ENCODE data around the gene OR13J1.

DNA sequence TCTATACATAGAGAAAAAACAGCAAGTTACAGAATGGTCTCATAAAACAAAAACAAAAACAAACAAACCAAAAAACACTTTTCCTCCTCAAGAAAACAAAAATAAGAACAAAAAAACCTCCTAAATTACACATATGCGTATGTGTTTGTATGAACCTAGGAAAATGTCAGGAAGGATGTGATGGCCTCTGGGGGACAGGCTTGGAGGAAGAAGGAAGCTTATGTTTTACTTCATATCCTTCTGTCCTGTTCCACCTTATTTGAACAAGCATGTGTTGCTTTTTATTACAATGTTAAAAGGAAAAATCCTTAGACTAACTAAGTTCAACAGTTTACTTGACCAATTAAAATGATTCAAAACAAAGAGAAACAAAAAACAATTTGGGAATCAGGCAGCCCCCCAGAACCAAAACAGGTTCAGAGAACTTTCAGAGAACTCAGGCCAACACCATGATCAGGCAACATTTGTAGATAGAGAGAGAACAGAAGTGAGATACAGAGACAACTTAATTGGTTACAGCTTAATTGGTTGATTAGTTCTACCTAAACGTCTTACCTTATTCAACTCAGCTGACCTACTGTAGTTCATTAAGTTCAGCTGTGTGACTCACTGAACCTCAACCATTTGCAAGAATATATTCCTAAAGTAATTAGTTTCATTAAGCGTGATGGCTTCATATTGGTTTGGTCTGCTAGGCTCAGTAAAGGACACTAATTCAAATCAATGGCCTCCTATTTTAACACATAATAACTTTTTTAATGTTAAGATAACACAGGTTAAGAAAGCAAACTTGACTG is 49.2 kb upstream of the OR13J1 start:
- TF ChIP-seq, protein P1, sequence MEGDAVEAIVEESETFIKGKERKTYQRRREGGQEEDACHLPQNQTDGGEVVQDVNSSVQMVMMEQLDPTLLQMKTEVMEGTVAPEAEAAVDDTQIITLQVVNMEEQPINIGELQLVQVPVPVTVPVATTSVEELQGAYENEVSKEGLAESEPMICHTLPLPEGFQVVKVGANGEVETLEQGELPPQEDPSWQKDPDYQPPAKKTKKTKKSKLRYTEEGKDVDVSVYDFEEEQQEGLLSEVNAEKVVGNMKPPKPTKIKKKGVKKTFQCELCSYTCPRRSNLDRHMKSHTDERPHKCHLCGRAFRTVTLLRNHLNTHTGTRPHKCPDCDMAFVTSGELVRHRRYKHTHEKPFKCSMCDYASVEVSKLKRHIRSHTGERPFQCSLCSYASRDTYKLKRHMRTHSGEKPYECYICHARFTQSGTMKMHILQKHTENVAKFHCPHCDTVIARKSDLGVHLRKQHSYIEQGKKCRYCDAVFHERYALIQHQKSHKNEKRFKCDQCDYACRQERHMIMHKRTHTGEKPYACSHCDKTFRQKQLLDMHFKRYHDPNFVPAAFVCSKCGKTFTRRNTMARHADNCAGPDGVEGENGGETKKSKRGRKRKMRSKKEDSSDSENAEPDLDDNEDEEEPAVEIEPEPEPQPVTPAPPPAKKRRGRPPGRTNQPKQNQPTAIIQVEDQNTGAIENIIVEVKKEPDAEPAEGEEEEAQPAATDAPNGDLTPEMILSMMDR (IDR thresholded peaks at IDR 0.05), result no peak
- TF ChIP-seq POLR2AphosphoS5 (IDR thresholded peaks at IDR 0.05; ENCODE audit: low read depth, low read length) (no peak), TCF7L2 (IDR thresholded peaks at IDR 0.05; ENCODE audit: low read depth, low read length) (no peak)
- TF ChIP-seq, protein P2, sequence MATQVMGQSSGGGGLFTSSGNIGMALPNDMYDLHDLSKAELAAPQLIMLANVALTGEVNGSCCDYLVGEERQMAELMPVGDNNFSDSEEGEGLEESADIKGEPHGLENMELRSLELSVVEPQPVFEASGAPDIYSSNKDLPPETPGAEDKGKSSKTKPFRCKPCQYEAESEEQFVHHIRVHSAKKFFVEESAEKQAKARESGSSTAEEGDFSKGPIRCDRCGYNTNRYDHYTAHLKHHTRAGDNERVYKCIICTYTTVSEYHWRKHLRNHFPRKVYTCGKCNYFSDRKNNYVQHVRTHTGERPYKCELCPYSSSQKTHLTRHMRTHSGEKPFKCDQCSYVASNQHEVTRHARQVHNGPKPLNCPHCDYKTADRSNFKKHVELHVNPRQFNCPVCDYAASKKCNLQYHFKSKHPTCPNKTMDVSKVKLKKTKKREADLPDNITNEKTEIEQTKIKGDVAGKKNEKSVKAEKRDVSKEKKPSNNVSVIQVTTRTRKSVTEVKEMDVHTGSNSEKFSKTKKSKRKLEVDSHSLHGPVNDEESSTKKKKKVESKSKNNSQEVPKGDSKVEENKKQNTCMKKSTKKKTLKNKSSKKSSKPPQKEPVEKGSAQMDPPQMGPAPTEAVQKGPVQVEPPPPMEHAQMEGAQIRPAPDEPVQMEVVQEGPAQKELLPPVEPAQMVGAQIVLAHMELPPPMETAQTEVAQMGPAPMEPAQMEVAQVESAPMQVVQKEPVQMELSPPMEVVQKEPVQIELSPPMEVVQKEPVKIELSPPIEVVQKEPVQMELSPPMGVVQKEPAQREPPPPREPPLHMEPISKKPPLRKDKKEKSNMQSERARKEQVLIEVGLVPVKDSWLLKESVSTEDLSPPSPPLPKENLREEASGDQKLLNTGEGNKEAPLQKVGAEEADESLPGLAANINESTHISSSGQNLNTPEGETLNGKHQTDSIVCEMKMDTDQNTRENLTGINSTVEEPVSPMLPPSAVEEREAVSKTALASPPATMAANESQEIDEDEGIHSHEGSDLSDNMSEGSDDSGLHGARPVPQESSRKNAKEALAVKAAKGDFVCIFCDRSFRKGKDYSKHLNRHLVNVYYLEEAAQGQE (IDR thresholded peaks at IDR 0.05; ENCODE audit: insufficient read depth in 1 of 2, low read depth in 2 of 2, low read length in 1 of 2), result no peak

All from Panc1 (cell line).